Daoy (cell line): Measurements from ENCODE around the gene VGLL4. TPM values are rescaled to one million over a fixed set of nuclear protein-coding genes. Genes with fewer than 3 reads are reported as not detected.
A peak's percentile ranks its signal among the peaks of the same experiment; 100 is the strongest.

ENCODE experiments used
- DNase-seq: peaks from one replicate; pipeline ENCODE4 v3.0.0-alpha.2; 2015; ENCODE audit warnings: low read depth
- total RNA-seq: library from RNA; depleted of rRNA; stranded (reverse); fragments of >200 nt; shearing (Covaris generic); gene quantifications from 2 replicates; pipeline ENCODE4 v1.2.3, GENCODE V29; 2014

Gene VGLL4
- total RNA-seq, 1 experiment from 2014 or later: 35.0 TPM

DNA sequence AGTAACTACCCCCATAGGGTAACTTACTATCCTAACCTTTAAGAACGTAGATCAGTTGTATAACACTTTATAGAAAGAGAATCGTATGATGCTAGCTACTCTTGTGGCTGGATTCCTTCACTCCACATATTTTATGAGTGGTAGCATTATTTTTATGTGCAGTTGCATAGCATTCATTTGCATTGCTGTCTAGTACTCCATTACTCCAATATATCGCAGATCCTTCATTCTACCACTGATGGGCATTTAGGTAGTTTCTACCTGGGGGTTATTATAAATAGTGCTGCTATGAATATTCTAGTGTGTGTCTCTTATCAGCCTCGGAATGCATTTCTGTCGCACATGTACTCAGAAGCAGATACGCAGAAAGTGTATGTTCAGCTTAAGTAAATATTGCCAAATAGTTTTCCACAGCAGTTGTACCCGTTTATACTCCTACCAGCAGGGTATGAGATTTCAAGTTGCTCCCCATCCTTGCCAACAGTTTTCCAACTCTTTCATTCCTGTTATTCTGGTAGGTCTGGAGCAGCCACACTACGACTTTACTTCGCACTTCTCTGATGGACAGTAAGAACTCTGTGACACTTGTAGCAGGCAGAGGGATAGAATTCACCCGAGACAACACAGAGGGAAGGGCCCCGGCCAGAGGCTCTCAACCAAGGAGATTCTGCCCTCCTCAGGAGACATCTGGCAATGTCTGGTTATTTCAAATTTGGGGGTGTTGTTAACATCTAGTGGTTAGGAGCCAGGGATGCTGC is 9.8 kb upstream of the VGLL4 start:
- no peak for DNase-seq

GRCh38 chr3:11651900-11652299 is 8.2 kb upstream of the VGLL4 start:
- no peak for DNase-seq

DNA sequence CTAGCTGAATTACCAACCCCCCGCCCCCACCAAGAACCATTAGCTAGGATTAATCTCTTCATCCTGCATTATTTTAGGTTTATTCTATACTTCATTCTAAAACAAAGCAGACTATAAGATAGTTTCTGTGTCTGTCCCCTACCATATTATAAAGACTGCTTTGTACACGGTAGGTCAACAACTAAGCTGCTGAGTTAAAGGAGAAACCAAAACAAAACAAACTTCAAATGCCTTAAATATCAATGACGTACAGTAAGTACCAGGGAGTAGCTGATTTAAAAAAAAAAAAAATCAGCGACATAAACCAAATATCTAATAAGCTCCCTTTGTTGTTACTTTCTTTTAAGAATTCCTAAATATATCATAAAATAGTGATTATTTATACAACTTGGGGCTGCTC is 7.8 kb upstream of the VGLL4 start:
- DNase-seq: no peak

- DNase-seq: no peak
Measured at GRCh38 chr3:11650391-11650790, 6.7 kb upstream of the VGLL4 start.

- no peak for DNase-seq
Measured at GRCh38 chr3:11648735-11649134, 5.0 kb upstream of the VGLL4 start.

DNA sequence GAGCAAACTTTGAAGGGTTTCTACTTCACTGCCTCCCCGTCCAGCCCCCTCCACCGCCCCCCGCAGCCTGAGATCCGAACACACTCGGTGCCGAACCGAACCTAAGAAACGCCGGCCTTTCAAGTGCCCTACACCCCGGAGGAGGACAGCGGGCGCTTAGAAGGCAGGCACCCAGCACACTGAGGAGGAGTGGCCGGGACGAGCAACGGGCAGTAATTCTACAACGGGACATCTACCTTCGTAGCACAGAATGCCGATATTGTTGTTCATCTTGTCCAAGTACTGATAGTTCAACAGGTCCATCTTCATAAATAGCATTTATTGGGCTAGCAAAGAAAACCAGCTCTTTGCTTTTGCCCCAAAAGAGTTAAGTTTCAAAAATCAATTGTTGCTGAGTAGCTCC is 513 bp downstream of the VGLL4 start:
- DNase-seq: peak; percentile 35

DNA sequence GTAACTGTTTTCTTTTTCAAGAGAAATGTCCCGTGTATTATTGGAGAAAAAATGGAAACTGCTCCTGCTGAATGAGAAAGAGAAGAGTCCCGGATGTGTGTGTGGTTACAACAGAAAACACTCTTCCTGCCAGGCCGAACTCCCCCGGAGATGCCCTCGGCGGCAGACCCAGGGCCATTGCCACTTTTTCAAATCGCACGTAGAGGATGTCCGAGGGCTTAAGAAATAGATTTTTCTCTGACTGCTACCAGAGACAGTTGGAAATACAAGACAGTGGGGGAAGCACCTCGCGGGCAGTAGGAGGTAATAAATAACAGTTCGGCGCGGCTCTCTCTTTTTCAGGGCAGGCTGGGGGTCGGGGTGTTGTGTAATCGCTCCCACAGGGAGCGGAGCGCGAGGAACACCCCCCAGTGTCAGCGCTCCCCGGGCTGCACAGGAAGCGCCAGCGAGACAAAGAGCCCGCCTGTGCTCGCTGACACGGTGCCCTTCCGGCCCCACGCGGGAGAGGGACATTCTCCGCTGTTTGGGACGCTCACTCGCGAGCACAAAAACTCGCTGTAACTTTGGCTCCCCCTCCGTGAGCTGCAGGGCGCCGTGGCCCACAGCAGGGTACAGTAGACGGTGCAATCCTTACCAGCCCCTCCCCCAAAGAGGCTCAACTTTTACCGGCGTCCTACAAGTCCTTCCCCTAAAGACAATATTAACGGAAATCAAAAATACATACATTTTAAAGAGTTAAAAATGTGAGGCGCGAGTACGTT is 1.1 kb downstream of the VGLL4 start:
- DNase-seq: peak; percentile 79

DNA sequence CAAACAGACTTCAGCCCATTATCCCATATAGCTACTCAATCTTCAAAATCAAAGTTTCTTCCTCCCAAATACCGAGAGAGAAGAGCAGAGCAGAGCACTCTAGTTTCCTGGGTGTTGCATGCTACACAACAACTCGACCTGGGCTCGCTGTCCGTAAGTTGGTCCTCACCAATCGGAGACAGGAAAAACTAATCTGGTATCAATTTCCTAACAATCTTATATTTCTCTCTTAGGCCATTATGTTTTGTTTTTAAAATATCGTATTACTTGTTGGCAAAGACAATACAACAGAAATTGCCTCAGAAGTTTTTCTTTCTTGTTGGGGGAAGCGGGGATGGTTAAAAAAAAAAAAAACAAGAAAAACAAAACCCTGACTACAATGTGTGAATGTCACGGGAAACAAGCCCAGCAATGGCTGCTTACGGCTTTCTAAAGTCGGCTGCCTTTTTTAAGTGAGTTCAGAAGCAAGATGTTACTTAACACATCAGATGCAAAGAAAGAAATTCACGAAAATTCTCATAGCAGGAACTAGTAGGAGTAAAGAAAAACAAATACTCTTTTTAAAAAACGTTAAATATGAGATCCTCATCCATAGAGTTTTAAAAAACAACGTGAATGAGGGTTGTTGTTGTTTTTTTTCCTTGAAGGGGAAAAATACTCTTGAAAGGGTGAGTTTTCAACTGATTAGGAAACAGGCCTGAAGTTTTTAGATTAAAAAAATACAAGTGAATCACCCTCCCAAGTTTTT is 1.9 kb downstream of the VGLL4 start:
- peak; percentile 29 for DNase-seq

GRCh38 chr3:11641316-11641682 is 2.4 kb downstream of the VGLL4 start:
- no peak for DNase-seq

DNA sequence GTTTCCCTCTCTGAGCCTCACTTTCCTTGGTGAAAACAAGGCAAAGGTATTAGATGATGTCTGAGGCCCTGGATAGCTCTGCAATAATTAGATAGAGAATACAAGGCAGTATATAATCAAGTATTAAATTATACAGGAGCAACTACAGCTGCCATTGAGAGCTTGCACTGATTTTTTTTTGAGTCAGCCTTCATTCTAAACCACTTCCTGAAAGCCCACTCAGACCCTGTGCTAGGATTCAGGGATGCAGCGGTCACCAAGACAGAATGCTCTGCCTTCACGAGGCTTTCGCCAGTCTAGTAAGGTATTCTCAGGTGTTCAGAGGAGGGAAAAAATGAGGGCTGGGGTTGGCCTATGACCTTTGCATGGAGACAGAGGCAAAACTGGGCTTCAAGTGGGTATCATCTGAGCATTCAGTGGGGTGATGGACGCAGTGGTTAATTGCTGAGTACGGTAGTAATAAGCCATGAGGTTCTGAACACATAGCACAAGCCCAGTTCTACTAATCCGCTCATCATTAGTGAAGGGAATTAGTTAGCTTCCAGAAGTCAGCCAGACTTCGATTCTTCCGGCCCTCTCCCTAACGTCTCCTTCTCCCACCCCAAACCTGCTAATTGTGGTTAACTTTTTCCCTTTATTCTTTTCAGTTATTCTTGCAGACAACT is 3.6 kb downstream of the VGLL4 start:
- DNase-seq: no peak

DNA sequence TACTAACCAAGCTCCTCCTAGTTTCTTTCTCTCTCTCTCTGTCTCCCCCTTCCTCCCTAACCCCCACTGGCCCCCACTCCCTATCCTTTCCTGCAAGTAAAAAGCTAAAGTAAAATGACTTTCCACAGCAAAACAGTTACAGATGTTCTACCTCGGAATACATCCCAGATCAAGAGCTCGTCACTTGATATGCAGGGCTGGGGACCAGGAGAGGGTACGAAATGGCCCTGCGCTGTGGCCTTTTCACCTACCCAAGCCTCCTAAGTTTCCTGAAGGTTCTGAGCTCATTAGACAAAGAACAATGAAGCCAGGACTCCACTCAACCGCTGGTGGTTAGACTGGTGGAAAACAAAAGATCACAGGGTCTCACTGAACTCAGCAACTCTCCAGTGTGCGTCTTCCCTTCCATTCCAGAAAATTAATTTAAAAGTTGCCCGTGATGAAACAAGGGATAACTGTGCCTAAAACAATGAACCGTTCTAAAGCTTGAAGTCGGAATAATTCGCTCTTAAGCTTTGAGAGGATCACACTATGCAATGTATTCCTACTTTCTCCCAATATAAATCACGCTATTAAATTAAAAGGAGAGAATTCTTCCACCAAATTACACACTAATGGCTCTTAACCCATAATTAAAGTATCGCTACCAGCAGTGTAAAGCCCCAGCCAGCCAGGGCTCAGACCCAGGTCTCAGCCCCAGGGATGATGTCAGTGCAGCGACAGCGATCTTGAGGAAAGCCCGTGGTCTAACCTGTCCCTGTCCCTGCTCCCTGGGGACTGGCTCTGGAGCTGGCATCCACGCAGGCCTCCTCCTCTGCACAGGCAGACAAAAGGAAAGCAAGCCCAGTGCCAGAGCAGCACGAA is 5.0 kb downstream of the VGLL4 start:
- DNase-seq: no peak

GRCh38 chr3:11637901-11638458 is 5.7 kb downstream of the VGLL4 start:
- no peak for DNase-seq

GRCh38 chr3:11636394-11636770 is 7.3 kb downstream of the VGLL4 start:
- no peak for DNase-seq

DNA sequence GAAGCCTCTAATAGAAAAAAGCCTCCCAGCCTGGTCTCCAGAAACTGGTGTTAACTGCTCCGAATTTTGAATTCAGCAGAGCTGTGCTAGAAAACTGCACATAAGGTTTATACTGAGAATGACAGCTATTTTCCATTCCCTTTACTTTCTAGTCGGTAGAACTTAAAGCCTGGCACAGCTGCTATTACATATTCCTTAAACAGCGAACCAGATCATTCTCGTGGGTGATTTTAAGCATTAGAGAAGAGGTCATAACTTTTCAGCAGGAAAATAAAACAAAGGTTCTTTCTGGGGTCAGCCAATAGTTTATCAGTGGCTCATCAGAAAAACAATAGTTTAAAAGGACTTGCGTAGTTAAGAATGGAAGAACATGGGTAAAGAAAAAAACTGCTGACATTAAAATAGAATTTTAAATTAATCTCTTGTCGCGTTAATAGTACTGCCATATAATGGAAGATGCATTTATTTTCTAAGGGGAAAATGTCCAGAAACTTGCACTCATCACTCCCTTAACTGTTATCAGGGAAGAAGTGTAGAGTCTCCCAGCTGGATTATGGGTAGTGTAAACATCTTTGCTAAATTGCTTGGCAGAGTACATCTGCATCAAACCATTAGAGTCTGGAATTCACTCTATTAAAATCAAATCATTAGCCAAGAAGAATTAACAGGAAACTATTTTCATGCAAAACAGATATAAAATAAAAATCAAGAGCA is 7.9 kb downstream of the VGLL4 start:
- no peak for DNase-seq

DNA sequence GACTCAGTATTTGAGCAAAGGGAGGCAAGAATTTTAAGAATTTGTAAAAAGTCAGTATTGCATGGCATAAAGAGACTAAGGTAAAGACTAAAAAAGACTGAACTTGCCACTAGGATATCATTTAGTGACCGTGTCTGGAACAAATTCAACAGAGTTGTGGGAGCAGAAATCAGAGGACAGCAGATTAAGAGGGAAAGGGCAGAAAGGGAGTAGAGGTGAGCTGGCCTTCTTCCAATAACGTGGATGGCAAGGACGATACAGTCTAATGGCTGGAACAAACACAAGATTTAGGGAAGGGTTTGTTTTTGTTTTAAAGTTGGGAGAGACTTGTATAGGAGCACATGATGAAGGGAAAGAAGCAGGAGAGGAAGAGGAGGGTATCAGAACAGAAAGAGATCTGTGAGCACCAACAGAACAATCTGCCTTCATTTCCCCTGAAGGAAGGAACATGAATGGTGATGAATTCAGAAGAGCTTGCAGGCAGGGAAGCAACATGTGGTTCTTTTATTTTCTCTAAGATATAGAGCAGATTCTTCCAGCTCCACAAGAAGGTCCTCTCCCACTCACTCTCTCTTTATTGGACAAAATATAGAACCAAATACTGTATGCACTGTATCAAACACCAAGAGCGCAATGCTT is 8.6 kb downstream of the VGLL4 start:
- no peak for DNase-seq

DNA sequence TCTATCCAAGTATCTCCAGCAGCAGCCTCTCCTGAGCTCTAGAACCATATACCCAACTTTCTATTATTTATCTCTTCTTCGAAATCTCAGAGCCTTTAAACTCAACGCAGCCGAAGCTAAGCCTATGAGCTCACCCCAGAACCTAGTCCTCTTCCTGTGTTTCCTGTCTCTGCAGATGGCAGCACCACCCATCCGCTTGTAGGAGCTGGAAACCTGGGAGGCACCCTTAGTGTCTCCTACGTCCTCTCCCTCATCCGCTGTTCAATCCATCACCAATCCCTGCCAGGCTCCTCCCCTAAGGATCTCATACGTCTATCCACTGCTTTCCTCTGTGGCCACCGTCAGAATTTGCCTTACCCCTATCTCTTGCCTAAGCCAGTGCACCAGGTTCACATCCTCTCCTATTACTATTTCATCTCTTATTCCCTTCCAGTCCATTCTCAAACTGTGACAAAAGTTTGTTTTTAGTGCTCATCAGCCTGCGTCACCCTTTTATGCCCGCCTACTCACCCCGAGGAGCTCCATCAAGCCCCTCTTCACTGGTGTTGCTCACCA is 9.6 kb downstream of the VGLL4 start:
- DNase-seq: no peak

- DNase-seq: no peak
Measured at GRCh38 chr3:11632966-11633365, 10.7 kb downstream of the VGLL4 start.

GRCh38 chr3:11632564-11632963 is 11.2 kb downstream of the VGLL4 start:
- DNase-seq: no peak

DNA sequence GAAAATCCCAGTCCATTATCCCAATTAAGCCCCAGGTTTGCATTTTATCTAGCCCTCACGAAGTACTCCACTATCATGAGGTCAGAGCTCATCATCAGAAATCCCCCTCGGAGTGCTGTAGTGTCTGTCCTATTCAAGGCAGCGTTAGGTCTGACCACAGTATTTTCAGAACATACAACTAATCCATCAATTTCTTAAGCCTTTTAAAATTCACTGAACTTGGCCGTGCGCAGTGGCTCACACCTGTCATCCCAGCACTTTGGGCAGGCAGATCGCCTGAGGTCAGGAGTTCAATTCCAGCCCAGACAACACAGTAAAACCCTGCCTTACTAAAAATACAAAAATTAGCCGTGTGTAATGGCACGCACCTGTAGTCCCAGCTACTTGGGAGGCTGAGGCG is 11.9 kb downstream of the VGLL4 start:
- no peak for DNase-seq
